IMR-90 (cell line): Measurements from ENCODE around the gene LETM1. TPM values are rescaled to one million over a fixed set of nuclear protein-coding genes. Genes with fewer than 3 reads are reported as not detected.

Source experiments
- ATAC-seq: fragments of 200-7000 bp; cut with Tn5 transposase; 2 replicates; pipeline ENCODE4 v1.9.1; 2020; ENCODE audit warnings: low read depth, mild to moderate bottlenecking, moderate library complexity
- BruUV-seq: library from RNA; stranded (reverse); fragments of 400-500 nt; replicated peaks from 2 replicates; lab custom pipeline; 2021; lab: Mats Ljungman, UMichigan
- CTCF ChIA-PET: fragments of 300-600 bp; formaldehyde crosslinking; extraction: SDS; loops from one replicate; lab custom pipeline; 2021; ENCODE audit warnings: antibody characterized with exemption; lab: Yijun Ruan, JAX
- POLR2A ChIA-PET: fragments of 300-600 bp; sonication (Branson Sonifier 250); formaldehyde crosslinking; loops from one replicate; lab custom pipeline; 2022; ENCODE audit warnings: antibody characterized with exemption; ENCODE audit not compliant: unreplicated experiment; lab: Charles Lee
- DNase-seq: peaks from one replicate; pipeline ENCODE4 v3.0.0; 2013
- H2AFZ ChIP-seq: replicated peaks from 2 replicates; pipeline ENCODE3; 2013; ENCODE audit warnings: low read length, mild to moderate bottlenecking; ENCODE audit not compliant: poor library complexity
- H2AK5ac ChIP-seq: 2 replicates; pipeline ENCODE4 v1.6.1; 2013; ENCODE audit warnings: low read depth, low read length, inconsistent platforms
- H2AK9ac ChIP-seq: replicated peaks from 2 replicates; pipeline ENCODE3; 2013; ENCODE audit warnings: mild to moderate bottlenecking, low read depth, low read length, moderate library complexity; ENCODE audit not compliant: poor library complexity
- H2BK120ac ChIP-seq: 2 replicates; pipeline ENCODE4 v1.6.1; 2013; ENCODE audit warnings: low read depth, low read length, inconsistent platforms
- H2BK15ac ChIP-seq: 3 replicates; pipeline ENCODE4 v1.6.1; 2013; ENCODE audit warnings: low read depth, low read length, inconsistent platforms
- H2BK20ac ChIP-seq: 2 replicates; pipeline ENCODE4 v1.6.1; 2013; ENCODE audit warnings: low read depth, mild to moderate bottlenecking, inconsistent platforms, low read length, moderate library complexity
- H2BK5ac ChIP-seq: 2 replicates; pipeline ENCODE4 v1.6.1; 2013; ENCODE audit warnings: mild to moderate bottlenecking, low read depth, low read length, inconsistent platforms; ENCODE audit not compliant: poor library complexity, severe bottlenecking
- H3K14ac ChIP-seq: replicated peaks from 2 replicates; pipeline ENCODE4 v1.6.1; 2013; ENCODE audit warnings: low read depth, low read length, inconsistent platforms
- H3K18ac ChIP-seq: 2 replicates; pipeline ENCODE4 v1.6.1; 2013; ENCODE audit warnings: low read depth, low read length, control low read depth
- H3K23ac ChIP-seq: 2 replicates; pipeline ENCODE4 v1.6.1; 2013; ENCODE audit warnings: low read depth, low read length, inconsistent platforms
- H3K27ac ChIP-seq: 2 replicates; pipeline ENCODE4 v1.5.1; 2013; ENCODE audit warnings: mild to moderate bottlenecking, control low read depth, low read length; ENCODE audit not compliant: insufficient read depth
- H3K27me3 ChIP-seq: 2 replicates; pipeline ENCODE4 v1.6.1; 2013; ENCODE audit warnings: low read length; ENCODE audit not compliant: control insufficient read depth, insufficient read depth
- H3K36me3 ChIP-seq: 2 replicates; pipeline ENCODE4 v1.6.1; 2013; ENCODE audit warnings: low read length, mixed read lengths; ENCODE audit not compliant: control insufficient read depth, insufficient read depth
- H3K4ac ChIP-seq: 2 replicates; pipeline ENCODE4 v1.6.1; 2013; ENCODE audit warnings: low read depth, low read length, inconsistent platforms
- H3K4me1 ChIP-seq: 2 replicates; pipeline ENCODE4 v1.6.1; 2013; ENCODE audit warnings: low read length, mixed read lengths; ENCODE audit not compliant: control insufficient read depth, insufficient read depth
- H3K4me2 ChIP-seq: 2 replicates; pipeline ENCODE4 v1.6.1; 2013; ENCODE audit warnings: low read depth, mild to moderate bottlenecking, control low read depth, low read length, moderate library complexity
- H3K4me3 ChIP-seq: 2 replicates; pipeline ENCODE4 v1.5.1; 2013; ENCODE audit warnings: low read depth, mild to moderate bottlenecking, control low read depth, low read length, moderate library complexity; ENCODE audit not compliant: insufficient read depth
- H3K56ac ChIP-seq: 2 replicates; pipeline ENCODE4 v1.6.1; 2013; ENCODE audit warnings: low read length, inconsistent platforms; ENCODE audit not compliant: insufficient read depth; ENCODE audit errors: extremely low read depth
- H3K79me1 ChIP-seq, 2 experiments: 2 replicates each; pipeline ENCODE4 v1.6.1; 2013; ENCODE audit warnings: low read length in 2 of 2, inconsistent platforms in 1 of 2, low read depth in 1 of 2
- H3K9ac ChIP-seq: 2 replicates; pipeline ENCODE4 v1.6.1; 2013; ENCODE audit warnings: low read depth, low read length, control low read depth
- H3K9me1 ChIP-seq: 2 replicates; pipeline ENCODE4 v1.6.1; 2013; ENCODE audit warnings: low read length, inconsistent platforms; ENCODE audit not compliant: insufficient read depth
- H3K9me3 ChIP-seq: 2 replicates; pipeline ENCODE4 v1.6.1; 2013; ENCODE audit warnings: low read length; ENCODE audit not compliant: control insufficient read depth, insufficient read depth
- H4K20me1 ChIP-seq: 2 replicates; pipeline ENCODE4 v1.6.1; 2013; ENCODE audit warnings: low read length, inconsistent platforms; ENCODE audit not compliant: insufficient read depth
- H4K5ac ChIP-seq: 2 replicates; pipeline ENCODE4 v1.6.1; 2013; ENCODE audit warnings: mild to moderate bottlenecking, low read depth, low read length, control low read depth
- H4K8ac ChIP-seq, 2 experiments: 2 replicates each; pipeline ENCODE4 v1.6.1; 2013; ENCODE audit warnings: low read depth in 2 of 2, low read length in 2 of 2, control low read depth in 1 of 2, inconsistent platforms in 1 of 2
- H4K91ac ChIP-seq: 2 replicates; pipeline ENCODE4 v1.6.1; 2013; ENCODE audit warnings: low read depth, low read length, inconsistent platforms; ENCODE audit not compliant: insufficient read depth
- CTCF ChIP-seq: conservative IDR thresholded peaks from 2 replicates; pipeline ENCODE4 v1.5.1; 2012; ENCODE audit warnings: mild to moderate bottlenecking, low read depth, low read length, improper control_type of control experiment
- ELK1 ChIP-seq: fragments of 150-350 bp; IDR thresholded peaks from 2 replicates; pipeline ENCODE4 v1.6.1; 2016; ENCODE audit warnings: low read depth, mild to moderate bottlenecking, low read length, moderate library complexity, borderline replicate concordance
- FOS ChIP-seq: fragments of 150-350 bp; IDR thresholded peaks from 2 replicates; pipeline ENCODE4 v1.6.1; 2016; ENCODE audit warnings: low read depth, low read length
- MXI1 ChIP-seq: IDR thresholded peaks from 2 replicates; pipeline ENCODE4 v1.6.1; 2012; ENCODE audit warnings: low read depth, mild to moderate bottlenecking, low read length, moderate library complexity, borderline replicate concordance
- NFE2L2 ChIP-seq: fragments of 150-350 bp; IDR thresholded peaks from 2 replicates; pipeline ENCODE4 v1.6.1; 2016; ENCODE audit warnings: low read depth, mild to moderate bottlenecking, low read length
- RAD21 ChIP-seq: IDR thresholded peaks from 2 replicates; pipeline ENCODE4 v1.6.1; 2012; ENCODE audit warnings: low read length, improper control_type of control experiment
- RCOR1 ChIP-seq: IDR thresholded peaks from 2 replicates; pipeline ENCODE4 v1.6.1; 2012; ENCODE audit warnings: mild to moderate bottlenecking, low read length, improper control_type of control experiment; ENCODE audit not compliant: insufficient replicate concordance
- SMC3 ChIP-seq: fragments of 150-350 bp; IDR thresholded peaks from 2 replicates; pipeline ENCODE4 v1.6.1; 2016; ENCODE audit warnings: low read depth, mild to moderate bottlenecking, antibody characterized with exemption, low read length, moderate library complexity
- USF2 ChIP-seq: fragments of 150-350 bp; IDR thresholded peaks from 2 replicates; pipeline ENCODE4 v1.6.1; 2017; ENCODE audit warnings: mild to moderate bottlenecking, antibody characterized with exemption, low read length, low read depth
- WGBS, 2 experiments: methylation state at CpG; one replicate each; pipeline versions ENCODE4 v1.1.5 to v1.1.7; 2013; ENCODE audit warnings: missing lambda C conversion rate in 2 of 2; ENCODE audit not compliant: insufficient read length in 1 of 2; ENCODE audit errors: extremely low coverage in 2 of 2; 5-methylcytosine and 5-hydroxymethylcytosine counted together
- dilution Hi-C: fragments of 300-500 bp; cut with HindIII; formaldehyde crosslinking; loops from one replicate; pipeline ENCODE4 v1.14.3; 2018; ENCODE audit warnings: low sequenced_read_pairs; ENCODE audit not compliant: unreplicated experiment
- in situ Hi-C: fragments of 300-500 bp; cut with MboI; formaldehyde crosslinking; loops from 3 replicates; pipeline ENCODE4 v1.14.3; 2019; ENCODE audit warnings: low sequenced_read_pairs, inconsistent platforms, mixed read lengths
- intact Hi-C: fragments of 100-400 bp; cut with micrococcal nuclease; formaldehyde crosslinking; loops from 2 replicates; pipeline ENCODE4 v1.10.0; 2022
- polyA plus RNA-seq, 3 experiments: library from polyadenylated mRNA; depleted of rRNA; stranded (reverse); fragments of >200 nt; gene quantifications; 2 replicates each; pipeline ENCODE4 v1.2.3, GENCODE V29; 2012; ENCODE audit warnings: low replicate concordance in 1 of 3
- total RNA-seq: library from RNA; depleted of rRNA; stranded (reverse); fragments of >200 nt; gene quantifications from 2 replicates; pipeline ENCODE4 v1.2.3, GENCODE V29; 2012

The LETM1 gene
- total and polyA plus RNA-seq, 2 of the 4 experiments (the other 2 are of a cell fraction) = 25.0 to 49.3 TPM

- TF ChIP-seq FOS = no peak
- no peak for TF ChIP-seq NFE2L2
These were observed 1.2 kb upstream of the LETM1 start (continued) for GRCh38 chr4:1856943-1857699.

GRCh38 chr4:1855333-1856070 lies 454 bp downstream of the LETM1 start:
- Histone ChIP-seq H2AFZ (peak overlapping the region; percentile 95), H2BK15ac (no peak overlapping the region), H3K4me1 (peaks cover 22% of the 10 kb centered on the region), H2BK20ac (no peak overlapping the region), H3K36me3 (no peaks in the 10 kb centered on the region; the same call in none of the 2 replicates), H2BK5ac (peak overlapping the region; percentile 27), H2BK120ac (no peak overlapping the region), H3K14ac (peak overlapping the region; percentile 59), H3K18ac (no peak overlapping the region), H3K27ac (peak overlapping the region; percentile 61), H4K5ac (peak overlapping the region; percentile 71), H4K8ac (peak overlapping the region; percentile 41 to 87; a peak in 2 of 4 replicates), H4K20me1 (peaks cover 35% of the 10 kb centered on the region), H4K91ac (peak overlapping the region; percentile 44; the same call in 1 of the 2 replicates), H3K9ac (peak overlapping the region; percentile 91), H2AK5ac (peak overlapping the region; percentile 37), H3K79me1 (peaks cover 30 to 66% of the 10 kb centered on the region in 2 experiments), H3K23ac (peak overlapping the region; percentile 54), H3K4me3 (peak overlapping the region; percentile 94), H3K4ac (peak overlapping the region; percentile 44), H3K4me2 (peak overlapping the region; percentile 99), H3K56ac (no peak overlapping the region; the same call in none of the 2 replicates), H3K27me3 (no peaks in the 10 kb centered on the region), H3K9me3 (no peaks in the 10 kb centered on the region), H3K9me1 (peaks cover 32% of the 10 kb centered on the region), H2AK9ac (peak overlapping the region; percentile 98)
- DNase-seq (no peak), ATAC-seq (peak; percentile 37)
- 1% methylated on average over 44 of the region's 92 CpGs; no CpG with 5 or more reads in 1 of the 2 experiments for WGBS, 2 experiments
- dilution Hi-C loops (no loop called here), in situ Hi-C loops (no loop called here), intact Hi-C loops (loop anchor here (2.0 to 5.0 kb wide), 2 partner anchors 15 to 42 kb away; partner anchors contain the start of gene NSD2)
- ChIA-PET POLR2A (interaction anchor here (0.6 to 0.7 kb wide), 2 partner anchors 382 to 645 kb away, joined by 3 to 4 read pairs; no protein-coding TSS in a partner anchor), CTCF (interaction anchor here (0.6 kb wide), 1 partner anchor 88 kb away, joined by 3 read pairs; no protein-coding TSS in a partner anchor)
- BruUV-seq = no TSS peak
- no peak for TF ChIP-seq ELK1
- TF ChIP-seq SMC3 = no peak
- peak; percentile 83; the same call in 1 of the 2 replicates for TF ChIP-seq MXI1
- no peak for TF ChIP-seq RAD21
- no peak for TF ChIP-seq USF2
- no peak for TF ChIP-seq RCOR1
- TF ChIP-seq CTCF = 0 out of 2 replicates have a peak, but pooled peaks have one; percentile 0
